Measurements from ENCODE around the gene COX15. TPM values are rescaled to one million over a fixed set of nuclear protein-coding genes. Genes with fewer than 3 reads are reported as not detected.

Gene COX15
- total RNA-seq, 2 experiments from 2014 or later: 34.2 to 35.3 TPM

GRCh38 chr10:99711129-99711719 is 20.7 kb downstream of the COX15 start:
- H3K36me3 Mint-ChIP-seq (ENCODE audit: low read depth): peaks cover 16% of the 10 kb centered on the region
- H3K27ac Mint-ChIP-seq: no peak overlapping the region
- ATAC-seq: peak; percentile 72
- no peaks in the 10 kb centered on the region for H3K9me3 Mint-ChIP-seq
- peaks cover 10% of the 10 kb centered on the region for H3K4me1 Mint-ChIP-seq (ENCODE audit: low read depth)
- H3K27me3 Mint-ChIP-seq: no peaks in the 10 kb centered on the region
- intact Hi-C loops (cut with micrococcal nuclease): loop anchor here (5.0 kb wide), 1 partner anchor 89 kb away; the partner anchor contains the start of gene SLC25A28
- DNase-seq: peak; percentile 56
- ChIA-PET CTCF (interaction anchor here (0.6 to 3.9 kb wide), 14 partner anchors 15 to 318 kb away, joined by 3 to 15 read pairs (median 4); partner anchors contain the start of genes ENTPD7 and SLC25A28), POLR2A (no interaction called here)
- no peak overlapping the region for H3K4me3 Mint-ChIP-seq
- TF ChIP-seq, protein P1, sequence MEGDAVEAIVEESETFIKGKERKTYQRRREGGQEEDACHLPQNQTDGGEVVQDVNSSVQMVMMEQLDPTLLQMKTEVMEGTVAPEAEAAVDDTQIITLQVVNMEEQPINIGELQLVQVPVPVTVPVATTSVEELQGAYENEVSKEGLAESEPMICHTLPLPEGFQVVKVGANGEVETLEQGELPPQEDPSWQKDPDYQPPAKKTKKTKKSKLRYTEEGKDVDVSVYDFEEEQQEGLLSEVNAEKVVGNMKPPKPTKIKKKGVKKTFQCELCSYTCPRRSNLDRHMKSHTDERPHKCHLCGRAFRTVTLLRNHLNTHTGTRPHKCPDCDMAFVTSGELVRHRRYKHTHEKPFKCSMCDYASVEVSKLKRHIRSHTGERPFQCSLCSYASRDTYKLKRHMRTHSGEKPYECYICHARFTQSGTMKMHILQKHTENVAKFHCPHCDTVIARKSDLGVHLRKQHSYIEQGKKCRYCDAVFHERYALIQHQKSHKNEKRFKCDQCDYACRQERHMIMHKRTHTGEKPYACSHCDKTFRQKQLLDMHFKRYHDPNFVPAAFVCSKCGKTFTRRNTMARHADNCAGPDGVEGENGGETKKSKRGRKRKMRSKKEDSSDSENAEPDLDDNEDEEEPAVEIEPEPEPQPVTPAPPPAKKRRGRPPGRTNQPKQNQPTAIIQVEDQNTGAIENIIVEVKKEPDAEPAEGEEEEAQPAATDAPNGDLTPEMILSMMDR (IDR thresholded peaks at IDR 0.05): peak; percentile 59

DNA sequence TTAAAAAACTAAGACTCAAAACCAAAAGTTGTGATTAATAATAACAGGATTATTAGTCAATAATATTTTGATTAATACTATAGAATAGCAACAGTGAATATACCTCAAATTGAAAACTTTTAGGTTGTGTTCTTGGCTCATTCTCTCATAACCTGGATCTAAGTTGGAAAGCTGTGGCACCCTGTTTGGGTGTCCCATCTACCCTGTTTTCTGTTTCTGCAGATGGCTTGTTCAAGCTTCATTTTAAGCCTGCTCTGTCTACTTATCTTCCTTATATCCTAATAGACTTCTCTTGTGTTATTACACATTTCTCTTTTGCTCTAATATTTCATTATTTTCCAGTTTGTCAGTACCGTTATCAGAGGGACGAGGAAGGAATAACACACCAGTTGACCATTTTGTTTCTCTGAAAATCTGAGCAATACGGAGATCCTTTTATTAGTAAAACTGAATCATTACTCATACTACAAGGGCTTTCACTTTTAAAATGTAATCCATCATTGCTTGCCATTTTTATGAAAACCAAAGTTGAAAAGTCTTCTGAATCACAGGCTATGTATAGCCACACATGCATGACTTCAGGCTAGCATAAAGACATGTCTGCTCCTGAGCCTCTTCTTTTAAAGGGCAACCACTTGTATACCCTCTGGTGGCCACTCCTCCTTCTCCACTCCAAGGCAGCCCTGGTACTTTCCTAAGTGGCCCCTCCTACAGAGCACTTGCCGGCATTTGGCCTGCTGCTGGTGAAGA is 22.3 kb downstream of the COX15 start:
- intact Hi-C loops (cut with micrococcal nuclease): loop anchor here (5.0 kb wide), 1 partner anchor 87 kb away; the partner anchor contains the start of gene SLC25A28
- Mint-ChIP-seq H3K36me3 (ENCODE audit: low read depth) (peaks cover 13% of the 10 kb centered on the region), H3K27me3 (no peaks in the 10 kb centered on the region), H3K27ac (peak overlapping the region; percentile 63), H3K9me3 (no peaks in the 10 kb centered on the region), H3K4me1 (ENCODE audit: low read depth) (peaks cover 10% of the 10 kb centered on the region), H3K4me3 (no peak overlapping the region)
- ATAC-seq (peak; percentile 88), DNase-seq (peak; percentile 17)
- ChIA-PET CTCF (interaction anchor here (1.3 to 3.9 kb wide), 6 partner anchors 28 to 317 kb away, joined by 3 to 15 read pairs (median 5); partner anchors contain the start of gene ENTPD7), POLR2A (no interaction called here)
- TF ChIP-seq, protein P1 (IDR thresholded peaks at IDR 0.05): no peak

GRCh38 chr10:99708428-99709012 is 23.4 kb downstream of the COX15 start:
- ATAC-seq: no peak
- intact Hi-C loops (cut with micrococcal nuclease): no loop called here
- no peak for DNase-seq
- ChIA-PET CTCF (interaction anchor here (0.9 to 1.6 kb wide), 3 partner anchors 27 to 317 kb away, joined by 3 to 5 read pairs (median 3); no protein-coding TSS in a partner anchor), POLR2A (no interaction called here)
- Mint-ChIP-seq H3K27ac (no peak overlapping the region), H3K27me3 (no peaks in the 10 kb centered on the region), H3K4me3 (no peak overlapping the region), H3K4me1 (ENCODE audit: low read depth) (peaks cover 10% of the 10 kb centered on the region), H3K36me3 (ENCODE audit: low read depth) (peaks cover 10% of the 10 kb centered on the region), H3K9me3 (no peaks in the 10 kb centered on the region)
- TF ChIP-seq, protein P1 (IDR thresholded peaks at IDR 0.05): no peak

- ATAC-seq: no peak
- ChIA-PET CTCF (interaction anchor here (1.0 kb wide), 1 partner anchor 32 kb away, joined by 3 read pairs; the partner anchor contains the start of gene CUTC), POLR2A (no interaction called here)
- no peak for DNase-seq
- intact Hi-C loops (cut with micrococcal nuclease): no loop called here
- no peaks in the 10 kb centered on the region for H3K27me3 Mint-ChIP-seq
- TF ChIP-seq, protein P1 (IDR thresholded peaks at IDR 0.05): no peak
- no peaks in the 10 kb centered on the region for H3K4me1 Mint-ChIP-seq (ENCODE audit: low read depth)
- peaks cover 25% of the 10 kb centered on the region for H3K36me3 Mint-ChIP-seq (ENCODE audit: low read depth)
- H3K9me3 Mint-ChIP-seq: no peaks in the 10 kb centered on the region
- no peak overlapping the region for H3K4me3 Mint-ChIP-seq
- H3K27ac Mint-ChIP-seq: no peak overlapping the region
These were observed 31.3 kb downstream of the COX15 start for GRCh38 chr10:99700649-99701048.

Data from activated CD8-positive, alpha-beta T cell treated with anti-CD3 and anti-CD28 coated beads for 36 hours (primary cell).